Motor neuron (in vitro differentiated cells): ENCODE measurements around the gene METRN. TPM values are rescaled to one million over a fixed set of nuclear protein-coding genes. Genes with fewer than 3 reads are reported as not detected.
"Not testable (repeated sequence)": the region's sequence is repeated elsewhere in the genome, so short reads cannot be mapped to it uniquely, and the experiment has no call there.

Source experiments
- ATAC-seq, 8 experiments: fragments of 200-7000 bp; cut with Tn5 transposase; replicated peaks in 6 of 8; 2 replicates each; pipeline ENCODE4 v1.8.0; 2021; ENCODE audit warnings: mild to moderate bottlenecking in 8 of 8, moderate library complexity in 8 of 8
- H3K27ac ChIP-seq, 2 donors: fragments of 250-450 bp; sonication (Bioruptor Pico); 2 replicates each; pipeline ENCODE4 v1.9.0; 2021; ENCODE audit warnings: antibody characterized with exemption in 2 of 2, mild to moderate bottlenecking in 2 of 2, moderate library complexity in 1 of 2
- H3K4me1 ChIP-seq, 2 donors: fragments of 250-450 bp; sonication (Bioruptor Pico); replicated peaks in 1 of 2; 2 replicates each; pipeline ENCODE4 v1.6.1; 2021; ENCODE audit warnings: antibody characterized with exemption in 2 of 2, mild to moderate bottlenecking in 2 of 2, moderate library complexity in 1 of 2
- H3K4me3 ChIP-seq, 5 donors: fragments of 250-450 bp; sonication (Bioruptor Pico); 2 replicates each; pipeline ENCODE4 v1.9.0; 2021; ENCODE audit warnings: antibody characterized with exemption in 5 of 5, mild to moderate bottlenecking in 5 of 5, moderate library complexity in 4 of 5
- WGBS, 10 experiments: fragments of 450-650 bp; shearing (Covaris generic); methylation state at CpG; one replicate each; pipeline ENCODE4 v1.0.0; 2022; 5-methylcytosine and 5-hydroxymethylcytosine counted together
- in situ Hi-C, 9 experiments: fragments of 400-800 bp; cut with MboI; loops; one replicate each; pipeline ENCODE4 v1.15.0; 2021; ENCODE audit warnings: low sequenced_read_pairs in 9 of 9, low pct_unique_long_range_greater_than_20kb in 2 of 9; ENCODE audit not compliant: unreplicated experiment in 9 of 9
- total RNA-seq, 8 experiments: library from RNA; unstranded; fragments of 300-600 nt; gene quantifications; 2 replicates each; pipeline versions ENCODE4 v1.2.3 to v1.2.4, GENCODE V29; 2022

METRN gene
- total RNA-seq, 8 experiments from 2014 or later, result 10.1 to 402 (median 34.9) TPM

DNA sequence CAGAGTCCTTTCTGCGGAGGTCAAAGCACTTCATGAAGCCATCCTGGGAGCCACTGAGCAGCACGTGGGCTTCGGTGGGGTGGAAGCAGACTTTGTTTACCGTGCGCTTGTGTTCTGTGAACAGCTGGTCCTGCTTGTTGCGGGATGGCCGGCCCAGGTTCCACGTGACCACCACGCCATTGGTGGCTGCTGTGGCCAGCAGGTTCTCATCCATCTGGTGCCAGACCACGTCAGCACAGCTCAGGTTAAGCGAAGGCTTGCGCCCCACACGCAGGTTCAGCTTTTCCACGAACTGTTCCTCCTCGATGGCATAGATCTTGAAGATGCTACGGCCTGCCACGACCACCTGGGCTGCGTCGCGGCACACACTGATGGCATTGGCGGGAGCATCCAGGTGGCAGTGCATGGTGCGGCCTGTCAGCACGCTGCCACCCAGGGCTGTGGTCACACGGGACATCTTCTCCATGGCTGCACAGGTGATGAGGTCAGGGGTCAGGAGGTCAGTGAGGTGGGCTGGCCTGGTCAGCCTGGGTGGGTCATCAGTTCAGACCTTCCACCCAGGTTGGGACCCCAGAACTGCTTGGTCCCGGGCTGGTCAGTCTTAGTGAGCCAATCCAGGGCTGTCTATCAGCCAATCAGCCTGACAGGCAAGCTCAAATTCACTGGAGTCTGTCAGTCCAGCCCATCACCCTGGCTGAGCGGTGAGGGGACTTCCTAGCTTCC is 25.6 kb upstream of the METRN start:
- WGBS, 10 experiments, result 64 to 100% (median 80%) methylated on average over 1 to 9 of the region's 26 CpGs; no CpG with 5 or more reads in 2 of the 10 experiments
- Histone ChIP-seq H3K4me3 (peak overlapping the region; percentile 89 to 99 (median 97)), H3K4me1 (peaks cover 20 to 25% of the 10 kb centered on the region in 2 donors), H3K27ac (peak overlapping the region; percentile 88 to 97)
- ATAC-seq, result no peak
- in situ Hi-C loops, result no loop called here

GRCh38 chr16:691242-691641 is 23.7 kb upstream of the METRN start:
- ATAC-seq, in situ Hi-C loops, H3K4me3 ChIP-seq, H3K27ac ChIP-seq: not testable (repeated sequence)
- WGBS, 10 experiments, result 82 to 100% (median 90%) methylated on average over 1 to 11 of the region's 16 CpGs; no CpG with 5 or more reads in 3 of the 10 experiments
- H3K4me1 ChIP-seq, result peaks cover 25 to 28% of the 10 kb centered on the region in 2 donors

DNA sequence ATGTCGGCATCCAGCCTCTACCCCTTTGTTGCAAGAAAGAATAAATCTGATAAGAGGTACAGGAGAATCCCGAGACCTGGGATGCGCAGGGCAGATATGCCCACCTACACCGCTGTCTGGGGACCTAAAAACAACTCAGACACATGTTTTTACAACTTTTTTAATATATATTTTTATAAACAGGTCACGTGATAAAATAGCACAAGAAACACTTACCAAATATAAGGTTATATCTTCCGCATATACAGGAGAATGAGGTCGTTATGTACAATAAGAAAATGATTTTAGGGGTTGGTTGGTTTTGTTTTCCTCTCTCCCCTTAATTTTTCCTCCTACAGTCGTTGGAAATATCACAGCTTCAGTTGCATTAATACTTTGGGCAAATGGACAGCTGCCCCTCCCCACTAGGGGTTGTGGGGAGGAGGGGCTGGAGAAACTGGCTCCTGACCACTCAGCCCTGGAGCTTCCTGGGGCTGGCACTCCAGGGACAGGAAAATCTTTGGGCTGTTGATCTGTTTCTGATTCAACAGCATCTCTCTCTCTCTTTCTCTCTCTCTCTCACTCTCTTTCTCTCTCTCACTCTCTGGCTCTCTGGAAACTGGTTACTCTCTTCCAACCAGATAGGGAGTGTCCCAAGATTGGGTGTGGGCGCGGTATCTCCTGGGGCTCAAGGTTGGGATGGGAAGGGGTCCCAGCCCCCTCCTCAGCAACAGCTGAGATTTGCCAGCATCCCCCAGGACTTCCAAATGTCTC is 22.4 kb upstream of the METRN start:
- H3K4me3 ChIP-seq, result no peak overlapping the region
- H3K4me1 ChIP-seq, result peaks cover 25 to 28% of the 10 kb centered on the region in 2 donors
- no peak for ATAC-seq
- in situ Hi-C loops, result no loop called here
- H3K27ac ChIP-seq, result no peak overlapping the region
- WGBS, 10 experiments, result 18 to 100% (median 55%) methylated on average over 2 to 10 of the region's 10 CpGs

DNA sequence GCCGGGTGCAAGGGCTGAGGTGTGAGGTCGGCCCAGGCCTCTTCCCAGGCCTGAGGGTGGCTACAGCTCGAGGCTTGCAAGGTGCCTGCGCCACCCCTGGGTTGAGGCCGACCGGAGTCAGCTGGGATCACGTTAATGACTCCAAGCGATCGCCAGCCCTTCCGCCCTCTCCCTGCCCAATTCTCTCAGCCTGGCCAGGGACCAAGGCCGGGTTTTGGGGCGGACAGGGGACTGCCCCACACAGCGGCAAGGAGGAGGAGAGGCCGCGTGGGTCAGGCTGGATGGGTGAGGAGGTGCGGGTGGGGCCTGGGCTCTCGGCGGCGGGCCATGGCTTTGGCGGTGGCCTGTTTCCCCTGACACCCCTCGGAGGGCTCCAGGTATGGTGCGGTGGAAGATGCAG is 21.6 kb upstream of the METRN start:
- peak overlapping the region in 1 of 5 donors; percentile 43 for H3K4me3 ChIP-seq
- 0 to 64% (median 40%) methylated on average over 1 to 11 of the region's 22 CpGs; no CpG with 5 or more reads in 7 of the 10 experiments for WGBS, 10 experiments
- in situ Hi-C loops, result no loop called here

GRCh38 chr16:693766-694165 is 21.2 kb upstream of the METRN start:
- Histone ChIP-seq H3K4me3 (peak overlapping the region in 3 of 5 donors; percentile 25 to 43 (median 30)), H3K27ac (peak overlapping the region in 1 of 2 donors; percentile 90), H3K4me1 (peaks cover 25 to 26% of the 10 kb centered on the region in 2 donors)
- ATAC-seq, result peak in 2 of 8 experiments; percentile 1
- in situ Hi-C loops, result no loop called here
- no CpG with 5 or more reads among the region's 37 CpGs for WGBS, 10 experiments

More for the DNA sequence above, 21.6 kb upstream of the METRN start:
- peak overlapping the region in 1 of 2 donors; percentile 34 for H3K27ac ChIP-seq
- peaks cover 25 to 28% of the 10 kb centered on the region in 2 donors for H3K4me1 ChIP-seq
- ATAC-seq, result no peak

GRCh38 chr16:694187-694862 is 20.6 kb upstream of the METRN start:
- peak overlapping the region; percentile 9 to 43 (median 25) for H3K4me3 ChIP-seq
- no peak for ATAC-seq
- in situ Hi-C loops, result no loop called here

GRCh38 chr16:694863-695354 is 20.0 kb upstream of the METRN start:
- no CpG with 5 or more reads among the region's 37 CpGs for WGBS, 10 experiments
- H3K27ac ChIP-seq, result peak overlapping the region; percentile 81 to 90
- in situ Hi-C loops, result no loop called here
- peaks cover 16 to 17% of the 10 kb centered on the region in 2 donors for H3K4me1 ChIP-seq
- ATAC-seq, result no peak
- peak overlapping the region; percentile 9 to 43 (median 25) for H3K4me3 ChIP-seq

More at GRCh38 chr16:694187-694862, 20.6 kb upstream of the METRN start:
- WGBS, 10 experiments, result 0% methylated on average over 4 of the region's 64 CpGs; no CpG with 5 or more reads in 9 of the 10 experiments
- Histone ChIP-seq H3K27ac (peak overlapping the region; percentile 81 to 90), H3K4me1 (peaks cover 20 to 21% of the 10 kb centered on the region in 2 donors)

DNA sequence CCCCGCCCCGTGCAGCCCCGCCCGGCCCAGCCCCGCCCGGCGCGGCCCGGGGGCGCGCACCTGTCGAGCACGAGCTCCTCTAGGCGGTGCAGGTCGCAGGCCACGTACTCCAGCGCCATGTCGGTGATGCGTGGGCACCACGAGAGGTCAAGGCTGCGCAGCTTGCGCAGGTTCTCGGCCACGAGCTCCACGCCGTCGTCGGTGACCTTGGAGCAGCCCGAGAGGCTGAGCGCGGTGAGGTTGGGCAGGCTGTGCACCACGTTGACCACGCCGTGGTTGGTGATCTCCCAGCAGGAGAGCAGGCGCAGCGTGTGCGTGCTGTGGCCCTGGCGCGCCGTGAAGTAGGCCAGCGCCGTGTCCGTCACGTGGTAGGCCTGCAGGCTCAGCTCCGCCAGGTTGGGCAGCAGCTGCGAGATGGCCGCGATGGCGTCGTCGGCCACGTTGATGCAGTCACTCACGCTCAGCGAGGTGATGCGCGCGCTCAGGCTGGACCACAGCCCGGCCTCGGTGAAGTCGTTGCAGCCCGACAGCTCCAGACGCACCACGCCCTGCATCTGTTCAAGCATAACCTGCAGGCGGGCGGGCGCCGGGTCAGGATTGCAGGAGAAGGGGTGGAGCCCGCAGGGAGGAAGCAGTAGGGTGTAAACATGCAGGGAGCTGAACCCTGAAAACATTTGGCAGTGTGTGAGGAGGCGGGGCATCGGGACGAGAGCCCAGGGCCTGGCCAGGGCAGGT is 19.4 kb upstream of the METRN start:
- peak overlapping the region in 4 of 5 donors; percentile 14 to 43 (median 28) for H3K4me3 ChIP-seq
- WGBS, 10 experiments, result 0 to 80% (median 3%) methylated on average over 2 to 20 of the region's 71 CpGs; no CpG with 5 or more reads in 4 of the 10 experiments
- ATAC-seq, result peak; percentile 74 to 86 (median 76)
- in situ Hi-C loops, result no loop called here
- peak overlapping the region; percentile 81 to 90 for H3K27ac ChIP-seq
- H3K4me1 ChIP-seq, result peaks cover 19 to 22% of the 10 kb centered on the region in 2 donors

- in situ Hi-C loops, result no loop called here
- no peak for ATAC-seq
- 14 to 90% (median 58%) methylated on average over 1 to 8 of the region's 19 CpGs; no CpG with 5 or more reads in 1 of the 10 experiments for WGBS, 10 experiments
- H3K4me1 ChIP-seq, result peaks cover 31 to 38% of the 10 kb centered on the region in 2 donors
- no peak overlapping the region for H3K27ac ChIP-seq
- H3K4me3 ChIP-seq, result no peak overlapping the region
Observed at GRCh38 chr16:698911-699671, 15.8 kb upstream of the METRN start.

DNA sequence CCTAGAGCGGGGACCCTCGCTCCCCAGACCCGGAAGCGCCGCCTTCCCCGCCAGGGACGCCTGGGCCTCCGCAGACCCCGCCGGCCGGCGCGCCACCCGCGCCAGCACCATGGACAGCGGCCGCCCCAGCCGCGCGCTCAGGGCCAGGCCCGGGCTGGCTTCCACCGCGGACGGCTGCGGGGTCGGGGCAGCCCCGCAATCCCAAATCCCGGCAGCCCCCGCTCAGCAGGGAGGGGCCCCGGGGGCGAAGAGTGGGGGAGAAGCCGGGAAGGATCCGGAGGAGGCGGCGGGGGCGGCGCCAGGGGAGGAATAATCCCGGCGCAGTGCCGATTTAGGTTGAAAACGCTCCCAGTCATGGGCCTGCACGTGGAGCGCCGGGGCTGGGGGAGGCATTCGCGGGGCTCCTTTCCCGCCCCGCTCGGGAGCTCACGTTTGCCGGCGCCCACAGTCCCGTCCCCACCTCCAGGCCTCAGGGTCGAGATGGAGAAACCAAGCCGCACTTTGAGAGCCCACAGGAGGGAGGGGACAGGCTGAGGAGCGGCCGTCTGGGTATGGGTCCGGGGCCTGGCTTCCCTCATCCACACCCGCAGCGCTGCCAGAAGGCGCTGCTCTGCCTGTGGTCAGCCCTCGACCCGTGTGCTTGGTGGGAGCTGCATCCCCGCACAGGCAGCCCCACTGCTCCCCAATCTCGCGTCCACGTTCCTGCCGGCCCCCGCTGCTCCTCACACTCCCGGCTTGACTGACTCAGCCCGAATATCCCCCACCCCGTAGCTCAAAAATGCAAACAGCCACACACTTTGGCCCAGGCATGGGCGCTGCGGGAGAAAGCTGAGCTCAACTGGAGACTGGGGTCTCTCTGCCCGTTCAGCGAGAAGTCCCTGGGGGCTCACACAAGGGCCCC is 14.0 kb upstream of the METRN start:
- H3K4me3 ChIP-seq, result peak overlapping the region in 4 of 5 donors; percentile 10 to 32 (median 21)
- peak; percentile 9 to 84 (median 29) for ATAC-seq
- H3K4me1 ChIP-seq, result peaks cover 24 to 29% of the 10 kb centered on the region in 2 donors
- in situ Hi-C loops, result loop anchor here in 1 of 9 experiments (25.0 kb wide), 1 partner anchor 361 kb away; the partner anchor contains the start of gene SSTR5
- no peak overlapping the region for H3K27ac ChIP-seq
- WGBS, 10 experiments, result 10 to 13% (median 12%) methylated on average over 2 to 11 of the region's 76 CpGs; no CpG with 5 or more reads in 7 of the 10 experiments

- ATAC-seq, result no peak
- in situ Hi-C loops, result loop anchor here in 1 of 9 experiments (25.0 kb wide), 1 partner anchor 360 kb away; the partner anchor contains the start of gene SSTR5
- WGBS, 10 experiments, result 0 to 100% (median 70%) methylated on average over 1 to 11 of the region's 19 CpGs; no CpG with 5 or more reads in 2 of the 10 experiments
- Histone ChIP-seq H3K4me1 (peaks cover 34 to 43% of the 10 kb centered on the region in 2 donors), H3K4me3 (no peak overlapping the region), H3K27ac (no peak overlapping the region)
Observed at GRCh38 chr16:702341-702740, 12.6 kb upstream of the METRN start.
